WTC11 (cell line): Measurements from ENCODE around the gene B4GALNT3. TPM values are rescaled to one million over a fixed set of nuclear protein-coding genes. Genes with fewer than 3 reads are reported as not detected.
A peak's percentile ranks its signal among the peaks of the same experiment; 100 is the strongest.

ENCODE experiments used
- ATAC-seq: fragments of 200-7000 bp; cut with Tn5 transposase; 2 replicates; pipeline ENCODE4 v1.10.0; 2021; ENCODE audit warnings: mild to moderate bottlenecking, moderate library complexity
- CTCF ChIA-PET: fragments of 300-600 bp; sonication (Branson Sonifier 250); formaldehyde crosslinking; loops from one replicate; lab custom pipeline; 2021; ENCODE audit warnings: antibody characterized with exemption; lab: Charles Lee
- POLR2A ChIA-PET: fragments of 350-600 bp; sonication (Branson Sonifier 250); formaldehyde crosslinking; loops from one replicate; lab custom pipeline; 2021; ENCODE audit warnings: antibody characterized with exemption; lab: Charles Lee
- DNase-seq: peaks from one replicate; pipeline ENCODE4 v3.0.0; 2021; ENCODE audit warnings: low spot score
- H3K27ac Mint-ChIP-seq: 2 replicates; pipeline ENCODE4 v1.8.0; 2021; ENCODE audit warnings: mixed read lengths
- H3K27me3 Mint-ChIP-seq: 2 replicates; pipeline ENCODE4 v1.8.0; 2021; ENCODE audit warnings: low read depth, mild to moderate bottlenecking, moderate library complexity, mixed read lengths
- H3K36me3 Mint-ChIP-seq: 2 replicates; pipeline ENCODE4 v1.8.0; 2021; ENCODE audit warnings: mixed read lengths
- H3K4me1 Mint-ChIP-seq: 2 replicates; pipeline ENCODE4 v1.8.0; 2022; ENCODE audit warnings: mixed read lengths
- H3K4me3 Mint-ChIP-seq: 2 replicates; pipeline ENCODE4 v1.8.0; 2021; ENCODE audit warnings: mild to moderate bottlenecking, moderate library complexity, mixed read lengths
- H3K9me3 Mint-ChIP-seq: 2 replicates; pipeline ENCODE4 v1.8.0; 2021; ENCODE audit warnings: mixed read lengths
- FOXJ3 ChIP-seq: sonication (generic); formaldehyde crosslinking; IDR thresholded peaks from 2 replicates; pipeline ENCODE4 v1.9.0; 2021; ENCODE audit warnings: missing genetic modification reagents, mild to moderate bottlenecking, borderline replicate concordance
- FOXP1 ChIP-seq: sonication (generic); formaldehyde crosslinking; IDR thresholded peaks from 2 replicates; pipeline ENCODE4 v1.8.0; 2022; ENCODE audit warnings: missing genetic modification reagents, mild to moderate bottlenecking, moderate library complexity, borderline replicate concordance
- HMGA2 ChIP-seq: fragments of 250-450 bp; sonication (Bioruptor Pico); IDR thresholded peaks from 2 replicates; pipeline ENCODE4 v1.4.0; 2021; ENCODE audit warnings: mild to moderate bottlenecking, moderate library complexity
- JAZF1 ChIP-seq: fragments of 250-450 bp; sonication (Bioruptor Pico); IDR thresholded peaks from 2 replicates; pipeline ENCODE4 v1.9.0; 2021; ENCODE audit warnings: moderate library complexity, mild to moderate bottlenecking, inconsistent platforms
- MXD4 ChIP-seq: fragments of 250-450 bp; sonication (Bioruptor Pico); IDR thresholded peaks from 2 replicates; pipeline ENCODE4 v1.8.0; 2021; ENCODE audit warnings: mild to moderate bottlenecking, moderate library complexity, borderline replicate concordance
- NFATC4 ChIP-seq: fragments of 250-450 bp; sonication (Bioruptor Pico); IDR thresholded peaks from 2 replicates; pipeline ENCODE4 v1.9.0; 2021; ENCODE audit warnings: mild to moderate bottlenecking
- NR2C2 ChIP-seq: sonication (generic); formaldehyde crosslinking; IDR thresholded peaks from 2 replicates; pipeline ENCODE4 v1.8.0; 2022; ENCODE audit warnings: mild to moderate bottlenecking, missing genetic modification reagents
- OVOL2 ChIP-seq: fragments of 250-450 bp; sonication (Bioruptor Pico); IDR thresholded peaks from 2 replicates; pipeline ENCODE4 v1.9.0; 2021; ENCODE audit warnings: mild to moderate bottlenecking, borderline replicate concordance
- RORB ChIP-seq: fragments of 250-450 bp; sonication (Bioruptor Pico); IDR thresholded peaks from 2 replicates; pipeline ENCODE4 v1.9.0; 2021; ENCODE audit warnings: mild to moderate bottlenecking
- SP1 ChIP-seq: sonication (generic); formaldehyde crosslinking; conservative IDR thresholded peaks from 2 replicates; pipeline ENCODE4 v1.8.1; 2022; ENCODE audit warnings: missing genetic modification reagents
- TCF7 ChIP-seq: sonication (generic); formaldehyde crosslinking; IDR thresholded peaks from 2 replicates; pipeline ENCODE4 v1.8.0; 2022; ENCODE audit warnings: mild to moderate bottlenecking, low read depth, missing genetic modification reagents, moderate library complexity
- TEAD1 ChIP-seq: sonication (generic); formaldehyde crosslinking; IDR thresholded peaks from 2 replicates; pipeline ENCODE4 v1.8.0; 2022; ENCODE audit warnings: mild to moderate bottlenecking, missing genetic modification reagents
- TP53 ChIP-seq: sonication (generic); formaldehyde crosslinking; IDR thresholded peaks from 2 replicates; pipeline ENCODE4 v1.8.1; 2023; ENCODE audit warnings: mild to moderate bottlenecking, missing genetic modification reagents
- ZNF423 ChIP-seq: fragments of 250-450 bp; sonication (Bioruptor Pico); IDR thresholded peaks from 2 replicates; pipeline ENCODE4 v2.1.2; 2022; ENCODE audit warnings: mild to moderate bottlenecking, moderate library complexity
- total RNA-seq: library from RNA; stranded (reverse); gene quantifications from 3 replicates; pipeline ENCODE4 v1.2.3, GENCODE V29; 2021
- TF ChIP-seq, protein P1 (sequence below): sonication (generic); formaldehyde crosslinking; IDR thresholded peaks from 2 replicates; pipeline ENCODE4 v1.8.1; 2022; ENCODE audit warnings: missing genetic modification reagents, borderline replicate concordance
- TF ChIP-seq, protein P2 (sequence below): fragments of 250-450 bp; sonication (Bioruptor Pico); IDR thresholded peaks from 2 replicates; pipeline ENCODE4 v1.9.0; 2021; ENCODE audit warnings: mild to moderate bottlenecking
- TF ChIP-seq, protein P3 (sequence below): fragments of 250-450 bp; sonication (Bioruptor Pico); IDR thresholded peaks from 2 replicates; pipeline ENCODE4 v1.9.0; 2021; ENCODE audit warnings: moderate library complexity, mild to moderate bottlenecking, inconsistent platforms, borderline replicate concordance
- TF ChIP-seq, protein P4 (sequence below): sonication (generic); formaldehyde crosslinking; IDR thresholded peaks from 2 replicates; pipeline ENCODE4 v1.8.1; 2023; ENCODE audit warnings: mild to moderate bottlenecking, moderate library complexity, missing genetic modification reagents
- TF ChIP-seq, protein P5 (sequence below): fragments of 200-600 bp; IDR thresholded peaks from 2 replicates; pipeline ENCODE4 v1.8.0; 2022; ENCODE audit warnings: antibody characterized with exemption
- TF ChIP-seq, protein P6 (sequence below): sonication (generic); formaldehyde crosslinking; conservative IDR thresholded peaks from 2 replicates; pipeline ENCODE4 v1.8.1; 2022; ENCODE audit warnings: mild to moderate bottlenecking, missing genetic modification reagents
- TF ChIP-seq, protein P7 (sequence below): sonication (generic); formaldehyde crosslinking; IDR thresholded peaks from 2 replicates; pipeline ENCODE4 v1.8.1; 2023; ENCODE audit warnings: mild to moderate bottlenecking, missing genetic modification reagents
- TF ChIP-seq, protein P8 (sequence below): sonication (generic); formaldehyde crosslinking; IDR thresholded peaks from 2 replicates; pipeline ENCODE4 v1.8.1; 2023; ENCODE audit warnings: mild to moderate bottlenecking, missing genetic modification reagents, moderate library complexity

B4GALNT3 gene
- total RNA-seq, 1 experiment from 2014 or later, result 19.0 TPM

DNA sequence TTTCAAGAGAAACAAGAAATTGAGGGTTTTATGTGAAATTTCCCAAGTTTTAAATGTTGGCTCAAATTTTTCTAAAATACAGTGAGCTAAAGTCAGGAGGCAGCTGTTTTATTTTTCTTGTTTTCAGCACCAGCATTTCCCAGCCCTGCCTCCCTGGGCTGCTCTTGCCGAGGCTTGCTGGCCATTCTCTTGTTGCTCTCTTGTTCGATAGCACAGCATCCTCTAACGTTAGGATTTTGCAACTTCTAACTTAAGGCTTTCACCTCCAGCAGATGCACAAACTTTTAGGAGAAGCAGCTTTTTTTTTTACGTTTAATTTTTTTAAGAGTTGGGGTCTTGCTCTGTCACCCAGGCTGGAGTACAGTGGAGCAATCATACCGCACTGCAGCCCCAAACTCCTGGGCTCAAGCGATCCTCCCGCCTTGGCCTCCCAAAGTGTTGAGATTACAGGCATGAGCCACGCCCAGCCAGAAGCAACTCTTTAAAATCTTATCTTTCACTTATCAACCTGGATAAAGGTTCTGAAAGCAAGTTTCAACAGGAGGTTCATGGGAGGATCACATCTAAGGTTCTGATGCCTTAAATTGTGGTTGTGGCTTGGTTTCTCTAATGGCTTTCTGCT, 40.2 kb downstream of the B4GALNT3 start (continued):
- TF ChIP-seq, protein P1, sequence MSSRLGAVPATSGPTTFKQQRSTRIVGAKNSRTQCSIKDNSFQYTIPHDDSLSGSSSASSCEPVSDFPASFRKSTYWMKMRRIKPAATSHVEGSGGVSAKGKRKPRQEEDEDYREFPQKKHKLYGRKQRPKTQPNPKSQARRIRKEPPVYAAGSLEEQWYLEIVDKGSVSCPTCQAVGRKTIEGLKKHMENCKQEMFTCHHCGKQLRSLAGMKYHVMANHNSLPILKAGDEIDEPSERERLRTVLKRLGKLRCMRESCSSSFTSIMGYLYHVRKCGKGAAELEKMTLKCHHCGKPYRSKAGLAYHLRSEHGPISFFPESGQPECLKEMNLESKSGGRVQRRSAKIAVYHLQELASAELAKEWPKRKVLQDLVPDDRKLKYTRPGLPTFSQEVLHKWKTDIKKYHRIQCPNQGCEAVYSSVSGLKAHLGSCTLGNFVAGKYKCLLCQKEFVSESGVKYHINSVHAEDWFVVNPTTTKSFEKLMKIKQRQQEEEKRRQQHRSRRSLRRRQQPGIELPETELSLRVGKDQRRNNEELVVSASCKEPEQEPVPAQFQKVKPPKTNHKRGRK, result no peak
- TF ChIP-seq SP1 (no peak), MXD4 (no peak), TEAD1 (CRISPR knock-in tag) (no peak), FOXP1 (no peak), TP53 (CRISPR knock-in tag) (no peak)
- TF ChIP-seq, protein P2, sequence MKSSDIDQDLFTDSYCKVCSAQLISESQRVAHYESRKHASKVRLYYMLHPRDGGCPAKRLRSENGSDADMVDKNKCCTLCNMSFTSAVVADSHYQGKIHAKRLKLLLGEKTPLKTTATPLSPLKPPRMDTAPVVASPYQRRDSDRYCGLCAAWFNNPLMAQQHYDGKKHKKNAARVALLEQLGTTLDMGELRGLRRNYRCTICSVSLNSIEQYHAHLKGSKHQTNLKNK (CRISPR knock-in tag), result no peak
- TF ChIP-seq, protein P3, sequence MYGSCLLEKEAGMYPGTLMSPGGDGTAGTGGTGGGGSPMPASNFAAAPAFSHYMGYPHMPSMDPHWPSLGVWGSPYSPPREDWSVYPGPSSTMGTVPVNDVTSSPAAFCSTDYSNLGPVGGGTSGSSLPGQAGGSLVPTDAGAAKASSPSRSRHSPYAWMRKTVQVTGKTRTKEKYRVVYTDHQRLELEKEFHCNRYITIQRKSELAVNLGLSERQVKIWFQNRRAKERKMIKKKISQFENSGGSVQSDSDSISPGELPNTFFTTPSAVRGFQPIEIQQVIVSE (CRISPR knock-in tag), result no peak
- TF ChIP-seq, protein P4, sequence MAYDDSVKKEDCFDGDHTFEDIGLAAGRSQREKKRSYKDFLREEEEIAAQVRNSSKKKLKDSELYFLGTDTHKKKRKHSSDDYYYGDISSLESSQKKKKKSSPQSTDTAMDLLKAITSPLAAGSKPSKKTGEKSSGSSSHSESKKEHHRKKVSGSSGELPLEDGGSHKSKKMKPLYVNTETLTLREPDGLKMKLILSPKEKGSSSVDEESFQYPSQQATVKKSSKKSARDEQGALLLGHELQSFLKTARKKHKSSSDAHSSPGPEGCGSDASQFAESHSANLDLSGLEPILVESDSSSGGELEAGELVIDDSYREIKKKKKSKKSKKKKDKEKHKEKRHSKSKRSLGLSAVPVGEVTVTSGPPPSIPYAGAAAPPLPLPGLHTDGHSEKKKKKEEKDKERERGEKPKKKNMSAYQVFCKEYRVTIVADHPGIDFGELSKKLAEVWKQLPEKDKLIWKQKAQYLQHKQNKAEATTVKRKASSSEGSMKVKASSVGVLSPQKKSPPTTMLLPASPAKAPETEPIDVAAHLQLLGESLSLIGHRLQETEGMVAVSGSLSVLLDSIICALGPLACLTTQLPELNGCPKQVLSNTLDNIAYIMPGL (CRISPR knock-in tag), result no peak

DNA sequence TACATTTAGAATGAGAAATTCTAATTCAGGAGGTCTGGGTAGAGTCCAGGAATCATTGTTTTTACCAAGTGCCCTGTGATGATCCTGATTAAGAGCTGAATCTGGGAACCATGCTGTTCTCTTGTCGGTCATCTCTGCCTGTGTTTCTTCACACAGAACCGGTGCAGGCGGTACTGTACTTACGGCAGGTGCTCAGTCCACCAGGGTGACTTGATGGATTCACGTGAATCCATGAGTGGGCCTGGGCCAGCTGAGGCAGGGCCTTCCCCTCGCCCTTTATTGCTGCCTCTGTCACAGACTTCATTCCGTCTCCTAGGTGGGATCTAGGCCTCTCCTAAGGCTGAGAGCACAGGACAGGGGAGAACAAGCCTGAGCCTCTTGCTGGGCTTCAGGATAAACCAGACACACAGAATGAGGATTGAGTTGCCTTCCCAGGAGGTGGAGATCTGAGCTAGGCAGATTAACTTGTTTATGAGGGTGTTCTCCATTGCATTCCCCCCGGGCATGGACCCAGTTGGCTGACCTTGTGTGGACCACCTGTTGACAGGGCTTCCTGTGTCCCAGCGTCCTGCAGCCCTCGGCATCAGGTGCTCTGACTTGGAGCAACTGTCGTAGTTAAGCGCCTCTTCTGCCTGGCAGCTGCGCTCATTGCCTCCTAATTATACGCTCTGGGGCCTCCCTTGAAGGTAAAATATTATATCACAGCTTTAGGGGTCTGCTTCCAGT, 42.1 kb downstream of the B4GALNT3 start:
- Mint-ChIP-seq H3K27ac (peak overlapping the region; percentile 73), H3K36me3 (no peaks in the 10 kb centered on the region), H3K4me3 (no peak overlapping the region), H3K4me1 (peaks cover 24% of the 10 kb centered on the region), H3K27me3 (no peaks in the 10 kb centered on the region), H3K9me3 (peaks cover 4% of the 10 kb centered on the region; the same call in 1 of the 2 replicates)
- DNase-seq (no peak), ATAC-seq (peak; percentile 56)
- CTCF ChIA-PET, result interaction anchor here (1.4 kb wide), 2 partner anchors 46 to 59 kb away, joined by 4 to 6 read pairs; no protein-coding TSS in a partner anchor
- POLR2A ChIA-PET, result no interaction called here
- TF ChIP-seq, protein P5, sequence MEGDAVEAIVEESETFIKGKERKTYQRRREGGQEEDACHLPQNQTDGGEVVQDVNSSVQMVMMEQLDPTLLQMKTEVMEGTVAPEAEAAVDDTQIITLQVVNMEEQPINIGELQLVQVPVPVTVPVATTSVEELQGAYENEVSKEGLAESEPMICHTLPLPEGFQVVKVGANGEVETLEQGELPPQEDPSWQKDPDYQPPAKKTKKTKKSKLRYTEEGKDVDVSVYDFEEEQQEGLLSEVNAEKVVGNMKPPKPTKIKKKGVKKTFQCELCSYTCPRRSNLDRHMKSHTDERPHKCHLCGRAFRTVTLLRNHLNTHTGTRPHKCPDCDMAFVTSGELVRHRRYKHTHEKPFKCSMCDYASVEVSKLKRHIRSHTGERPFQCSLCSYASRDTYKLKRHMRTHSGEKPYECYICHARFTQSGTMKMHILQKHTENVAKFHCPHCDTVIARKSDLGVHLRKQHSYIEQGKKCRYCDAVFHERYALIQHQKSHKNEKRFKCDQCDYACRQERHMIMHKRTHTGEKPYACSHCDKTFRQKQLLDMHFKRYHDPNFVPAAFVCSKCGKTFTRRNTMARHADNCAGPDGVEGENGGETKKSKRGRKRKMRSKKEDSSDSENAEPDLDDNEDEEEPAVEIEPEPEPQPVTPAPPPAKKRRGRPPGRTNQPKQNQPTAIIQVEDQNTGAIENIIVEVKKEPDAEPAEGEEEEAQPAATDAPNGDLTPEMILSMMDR, result no peak
- TF ChIP-seq, protein P6, sequence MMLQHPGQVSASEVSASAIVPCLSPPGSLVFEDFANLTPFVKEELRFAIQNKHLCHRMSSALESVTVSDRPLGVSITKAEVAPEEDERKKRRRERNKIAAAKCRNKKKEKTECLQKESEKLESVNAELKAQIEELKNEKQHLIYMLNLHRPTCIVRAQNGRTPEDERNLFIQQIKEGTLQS, result no peak
- TF ChIP-seq FOXP1 (no peak), NR2C2 (CRISPR knock-in tag) (no peak), OVOL2 (no peak), TCF7 (no peak), HMGA2 (no peak), NFATC4 (CRISPR knock-in tag) (no peak), RORB (CRISPR knock-in tag) (no peak), SP1 (no peak), JAZF1 (CRISPR knock-in tag) (no peak), FOXJ3 (CRISPR knock-in tag) (no peak), ZNF423 (CRISPR knock-in tag) (no peak)
- TF ChIP-seq, protein P7, sequence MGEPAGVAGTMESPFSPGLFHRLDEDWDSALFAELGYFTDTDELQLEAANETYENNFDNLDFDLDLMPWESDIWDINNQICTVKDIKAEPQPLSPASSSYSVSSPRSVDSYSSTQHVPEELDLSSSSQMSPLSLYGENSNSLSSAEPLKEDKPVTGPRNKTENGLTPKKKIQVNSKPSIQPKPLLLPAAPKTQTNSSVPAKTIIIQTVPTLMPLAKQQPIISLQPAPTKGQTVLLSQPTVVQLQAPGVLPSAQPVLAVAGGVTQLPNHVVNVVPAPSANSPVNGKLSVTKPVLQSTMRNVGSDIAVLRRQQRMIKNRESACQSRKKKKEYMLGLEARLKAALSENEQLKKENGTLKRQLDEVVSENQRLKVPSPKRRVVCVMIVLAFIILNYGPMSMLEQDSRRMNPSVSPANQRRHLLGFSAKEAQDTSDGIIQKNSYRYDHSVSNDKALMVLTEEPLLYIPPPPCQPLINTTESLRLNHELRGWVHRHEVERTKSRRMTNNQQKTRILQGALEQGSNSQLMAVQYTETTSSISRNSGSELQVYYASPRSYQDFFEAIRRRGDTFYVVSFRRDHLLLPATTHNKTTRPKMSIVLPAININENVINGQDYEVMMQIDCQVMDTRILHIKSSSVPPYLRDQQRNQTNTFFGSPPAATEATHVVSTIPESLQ (CRISPR knock-in tag), result no peak
- TF ChIP-seq, protein P2 (CRISPR knock-in tag), result no peak
- TF ChIP-seq, protein P8, sequence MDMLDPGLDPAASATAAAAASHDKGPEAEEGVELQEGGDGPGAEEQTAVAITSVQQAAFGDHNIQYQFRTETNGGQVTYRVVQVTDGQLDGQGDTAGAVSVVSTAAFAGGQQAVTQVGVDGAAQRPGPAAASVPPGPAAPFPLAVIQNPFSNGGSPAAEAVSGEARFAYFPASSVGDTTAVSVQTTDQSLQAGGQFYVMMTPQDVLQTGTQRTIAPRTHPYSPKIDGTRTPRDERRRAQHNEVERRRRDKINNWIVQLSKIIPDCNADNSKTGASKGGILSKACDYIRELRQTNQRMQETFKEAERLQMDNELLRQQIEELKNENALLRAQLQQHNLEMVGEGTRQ (CRISPR knock-in tag), result no peak
